ENCODE results near the gene TRMT61B.

The TRMT61B gene

GRCh38 chr2:28901202-28901601 lies 31.1 kb upstream of the TRMT61B start:
- no peak for TF ChIP-seq CTCF (IDR thresholded peaks at IDR 0.05; ENCODE audit: low read depth, low read length)
- H3K4me1 ChIP-seq = peaks cover 16% of the 10 kb centered on the region
- peaks cover 58% of the 10 kb centered on the region for H3K36me3 ChIP-seq
- no peaks in the 10 kb centered on the region for H3K9me3 ChIP-seq
- no peak overlapping the region for H3K4me3 ChIP-seq (ENCODE audit: low read depth, low read length)
- no peaks in the 10 kb centered on the region for H3K27me3 ChIP-seq
- DNase-seq = no peak

- Histone ChIP-seq H3K36me3 (peaks cover 43% of the 10 kb centered on the region), H3K27me3 (peaks cover under 1% of the 10 kb centered on the region; the same call in 1 of the 2 replicates), H3K9me3 (no peaks in the 10 kb centered on the region), H3K4me1 (peaks cover 16% of the 10 kb centered on the region), H3K4me3 (ENCODE audit: low read depth, low read length) (peak overlapping the region; percentile 99; the same call in 1 of the 2 replicates)
- no peak for TF ChIP-seq CTCF (IDR thresholded peaks at IDR 0.05; ENCODE audit: low read depth, low read length)
- DNase-seq = no peak
Observed at GRCh38 chr2:28898048-28898447, 27.9 kb upstream of the TRMT61B start.

- no peak for TF ChIP-seq CTCF (IDR thresholded peaks at IDR 0.05; ENCODE audit: low read depth, low read length)
- peaks cover 16% of the 10 kb centered on the region for H3K4me1 ChIP-seq
- H3K36me3 ChIP-seq = peaks cover 32% of the 10 kb centered on the region
- no peak for DNase-seq
- H3K27me3 ChIP-seq = peaks cover 12% of the 10 kb centered on the region
- peak overlapping the region; percentile 99 for H3K4me3 ChIP-seq (ENCODE audit: low read depth, low read length)
- no peaks in the 10 kb centered on the region for H3K9me3 ChIP-seq
Observed at GRCh38 chr2:28896906-28897305, 26.8 kb upstream of the TRMT61B start.

GRCh38 chr2:28895189-28895893 lies 25.2 kb upstream of the TRMT61B start:
- H3K4me1 ChIP-seq = peaks cover 16% of the 10 kb centered on the region
- H3K36me3 ChIP-seq = peaks cover 20% of the 10 kb centered on the region
- peak; percentile 49 for DNase-seq
- H3K9me3 ChIP-seq = no peaks in the 10 kb centered on the region
- no peak for TF ChIP-seq CTCF (IDR thresholded peaks at IDR 0.05; ENCODE audit: low read depth, low read length)
- H3K27me3 ChIP-seq = peaks cover 22% of the 10 kb centered on the region
- H3K4me3 ChIP-seq (ENCODE audit: low read depth, low read length) = peak overlapping the region; percentile 99

- H3K9me3 ChIP-seq = no peaks in the 10 kb centered on the region
- H3K36me3 ChIP-seq = peaks cover 20% of the 10 kb centered on the region
- TF ChIP-seq CTCF (IDR thresholded peaks at IDR 0.05; ENCODE audit: low read depth, low read length) = no peak
Observed at GRCh38 chr2:28894470-28895188, 24.5 kb upstream of the TRMT61B start, which contains the start of gene WDR43. Gene WDR43, plus strand, starts transcription at chr2:28894667. Its CDS starts 32 bp downstream, at chr2:28894699.

GRCh38 chr2:28893488-28893887 lies 23.4 kb upstream of the TRMT61B start:
- H3K9me3 ChIP-seq = no peaks in the 10 kb centered on the region
- H3K36me3 ChIP-seq = peaks cover 20% of the 10 kb centered on the region
- no peak overlapping the region for H3K4me3 ChIP-seq (ENCODE audit: low read depth, low read length)
- peaks cover 16% of the 10 kb centered on the region for H3K4me1 ChIP-seq
- peaks cover 30% of the 10 kb centered on the region for H3K27me3 ChIP-seq
- TF ChIP-seq CTCF (IDR thresholded peaks at IDR 0.05; ENCODE audit: low read depth, low read length) = no peak
- no peak for DNase-seq

More at GRCh38 chr2:28894470-28895188, 24.5 kb upstream of the TRMT61B start, which contains the start of gene WDR43:
- peak within 1 kb of the TSS; percentile 99 for H3K4me3 ChIP-seq (ENCODE audit: low read depth, low read length)
- DNase-seq = peak; percentile 99
- H3K27me3 ChIP-seq = peaks cover 26% of the 10 kb centered on the region
- peaks cover 16% of the 10 kb centered on the region for H3K4me1 ChIP-seq

Data from BE2C (cell line).